ENCODE data around the gene MYEOV.
A peak's percentile ranks its signal among the peaks of the same experiment; 100 is the strongest.

The MYEOV gene

GRCh38 chr11:69301455-69302401 is 7.8 kb downstream of the MYEOV start:
- DNase-seq (ENCODE audit: low read depth) = peak; percentile 32

GRCh38 chr11:69302447-69303020 is 8.6 kb downstream of the MYEOV start:
- no peak for DNase-seq (ENCODE audit: low read depth)

DNA sequence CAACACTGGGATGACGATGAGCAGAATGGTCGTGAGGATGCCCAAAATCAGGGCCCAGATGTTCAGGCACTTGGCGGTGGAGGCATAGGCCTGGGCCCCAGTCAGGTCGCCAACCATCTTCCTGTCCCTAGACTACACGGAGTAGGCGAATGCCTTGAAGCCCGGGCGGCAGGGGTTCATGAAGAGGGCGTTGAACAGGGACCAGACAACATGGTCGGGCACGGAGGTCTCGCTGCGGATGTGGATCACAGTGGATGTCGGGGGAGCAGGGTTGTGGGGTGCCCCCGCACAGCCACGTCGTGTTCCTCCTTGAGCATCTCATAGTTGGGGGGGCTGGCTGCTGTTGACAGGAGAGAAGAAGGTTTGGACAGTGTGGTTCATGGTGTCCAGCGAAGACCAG is 9.5 kb downstream of the MYEOV start:
- no peak for DNase-seq (ENCODE audit: low read depth)

- DNase-seq (ENCODE audit: low read depth) = no peak
Observed at GRCh38 chr11:69304258-69304657, 10.3 kb downstream of the MYEOV start.

DNA sequence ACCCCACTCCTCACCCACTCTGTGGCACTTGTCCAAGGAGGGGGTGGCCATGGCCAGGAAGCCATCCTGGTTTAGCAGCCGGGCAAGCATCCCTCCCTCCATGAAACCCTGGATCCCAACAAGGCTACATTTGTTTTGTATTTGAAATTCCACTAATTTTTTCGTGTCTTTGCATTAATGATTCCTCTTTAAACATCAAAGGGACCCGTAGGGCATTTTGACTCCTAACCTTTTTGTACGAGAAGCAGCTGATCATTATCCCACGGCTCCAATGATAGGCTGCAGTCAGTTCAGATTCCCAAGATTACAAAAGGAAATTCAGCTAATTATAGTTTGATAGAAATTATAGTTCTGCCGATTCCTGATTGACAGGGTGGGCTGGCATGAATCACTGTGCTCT is 10.7 kb downstream of the MYEOV start:
- no peak for DNase-seq (ENCODE audit: low read depth)

- no peak for DNase-seq (ENCODE audit: low read depth)
Observed at GRCh38 chr11:69305885-69306540, 12.1 kb downstream of the MYEOV start.

GRCh38 chr11:69306821-69307220 is 12.9 kb downstream of the MYEOV start:
- DNase-seq (ENCODE audit: low read depth) = no peak

GRCh38 chr11:69307421-69307820 is 13.5 kb downstream of the MYEOV start:
- no peak for DNase-seq (ENCODE audit: low read depth)

- DNase-seq (ENCODE audit: low read depth) = no peak
Observed at GRCh38 chr11:69307871-69308431, 14.0 kb downstream of the MYEOV start.

GRCh38 chr11:69308491-69308911 is 14.5 kb downstream of the MYEOV start:
- no peak for DNase-seq (ENCODE audit: low read depth)

DNA sequence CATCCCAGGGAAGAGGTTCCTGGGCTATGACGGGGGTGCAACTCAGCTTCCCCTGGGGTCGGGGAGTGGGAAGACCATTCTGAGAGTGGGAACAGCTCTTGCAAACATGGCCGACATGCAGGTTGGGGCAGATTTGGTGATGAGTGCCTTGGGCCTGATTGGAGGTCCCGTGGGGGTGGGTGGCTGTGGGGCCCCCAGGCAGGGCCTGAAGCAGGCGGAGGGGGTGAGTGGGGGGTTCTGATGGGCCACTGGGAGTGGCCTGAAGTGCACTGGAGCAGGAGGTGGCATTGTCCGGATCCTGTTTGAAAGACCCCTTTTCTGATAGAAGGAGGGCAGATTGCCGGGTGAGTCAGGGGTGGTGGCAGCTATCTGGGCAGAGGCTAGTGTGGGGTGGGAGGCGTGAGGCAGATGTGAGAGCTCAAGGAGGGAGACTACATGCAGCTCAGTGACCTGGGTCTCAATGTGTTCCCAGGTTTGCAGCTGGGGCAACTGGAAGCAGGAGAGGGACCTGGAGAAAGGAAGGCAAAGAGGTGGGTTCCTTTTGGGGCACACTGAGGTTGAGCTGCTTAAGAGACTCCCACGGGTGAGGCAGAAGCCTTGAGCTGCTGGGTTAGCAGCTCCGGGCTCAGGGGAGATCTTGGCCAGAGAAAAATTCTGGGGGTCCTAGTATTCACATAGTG is 15.1 kb downstream of the MYEOV start:
- no peak for DNase-seq (ENCODE audit: low read depth)

DNA sequence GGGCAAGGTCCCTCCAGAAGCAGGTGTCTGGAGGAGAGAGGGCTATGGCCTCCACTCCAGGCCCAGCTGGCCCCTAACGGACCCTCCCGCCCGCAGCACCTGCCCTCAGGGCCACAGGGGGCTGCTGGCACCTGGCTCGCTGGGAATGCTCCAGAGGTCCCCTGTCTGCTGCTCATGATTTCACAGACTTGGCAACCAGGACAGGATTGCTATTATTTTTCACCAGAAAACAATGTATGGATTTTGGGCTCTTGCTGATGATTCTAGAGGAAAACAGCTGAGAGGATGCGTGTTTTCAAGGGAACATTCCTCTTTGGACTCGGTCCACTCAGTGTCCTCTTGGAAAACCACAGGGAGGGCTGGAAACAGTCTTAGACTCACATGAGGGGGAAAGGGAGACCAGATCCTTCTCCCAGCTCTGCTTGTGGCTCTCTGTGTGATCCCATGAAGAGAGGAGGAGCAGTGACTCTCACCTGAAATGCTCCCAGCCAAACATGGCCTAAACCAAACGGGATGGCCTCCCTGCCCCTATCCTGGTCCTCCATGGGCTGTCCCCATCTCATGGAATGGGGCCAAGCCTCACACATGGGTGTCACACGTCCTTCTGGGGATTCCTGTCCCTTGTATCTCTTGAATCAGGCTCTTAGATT is 15.8 kb downstream of the MYEOV start:
- DNase-seq (ENCODE audit: low read depth) = no peak

DNA sequence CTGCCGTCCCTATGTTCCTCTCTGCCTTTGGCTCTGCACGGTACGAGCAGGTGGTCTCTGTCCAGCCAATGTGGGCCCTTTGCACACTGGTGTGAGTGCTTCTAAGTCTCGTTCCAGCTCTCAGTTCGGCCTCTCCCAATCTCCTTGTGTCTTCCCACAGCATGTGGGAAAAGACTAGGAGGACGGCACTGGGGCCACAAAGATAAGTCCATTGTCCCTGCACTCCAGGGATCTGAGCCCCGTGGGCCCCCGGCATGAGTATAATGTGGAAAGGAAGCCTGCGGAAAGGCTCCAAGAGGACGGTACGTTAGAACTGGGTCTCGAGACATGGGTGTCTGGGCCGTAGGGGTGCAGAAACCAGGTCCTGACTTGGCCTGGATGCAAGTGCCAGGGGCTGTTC is 16.4 kb downstream of the MYEOV start:
- no peak for DNase-seq (ENCODE audit: low read depth)

DNA sequence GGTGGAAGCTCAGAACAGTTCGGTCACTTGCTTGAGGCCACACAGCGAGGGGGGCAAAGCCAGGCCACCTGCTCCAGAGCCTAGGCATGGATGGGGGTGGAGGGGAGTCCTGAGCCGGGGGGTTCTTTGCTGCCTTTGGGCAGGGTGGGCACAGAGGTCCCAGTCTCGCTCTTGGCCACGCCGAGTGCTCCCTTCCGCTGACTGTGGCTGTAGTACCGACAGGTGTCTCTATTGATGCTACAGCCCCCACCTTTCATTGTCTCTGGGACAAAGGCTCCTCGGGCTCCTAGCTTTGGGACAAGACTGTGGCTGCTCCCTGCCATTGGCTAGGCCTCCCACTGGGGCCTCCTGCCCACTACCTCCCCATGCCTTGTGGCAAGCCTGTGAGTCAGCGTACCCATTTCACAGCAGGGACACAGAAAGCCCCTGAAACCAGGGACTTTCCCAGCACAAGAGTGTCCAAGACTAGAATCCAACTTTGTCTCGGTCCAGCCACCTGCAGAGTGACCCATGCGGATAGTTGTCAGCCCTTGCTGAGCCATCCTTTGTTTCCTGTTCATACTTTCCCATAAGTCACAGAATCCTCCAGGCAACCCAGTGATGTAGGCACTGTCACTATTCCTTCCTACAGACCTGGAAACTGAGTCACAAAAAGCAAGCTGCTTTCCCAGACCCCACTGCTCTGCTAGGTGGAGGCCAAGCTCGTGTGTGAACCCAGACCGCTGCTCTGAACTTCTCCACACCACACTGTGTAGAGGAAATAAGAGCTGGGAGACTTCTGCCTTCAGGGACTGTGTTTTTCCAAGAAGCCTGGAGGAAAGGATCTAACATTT is 17.2 kb downstream of the MYEOV start:
- DNase-seq (ENCODE audit: low read depth) = no peak

DNA sequence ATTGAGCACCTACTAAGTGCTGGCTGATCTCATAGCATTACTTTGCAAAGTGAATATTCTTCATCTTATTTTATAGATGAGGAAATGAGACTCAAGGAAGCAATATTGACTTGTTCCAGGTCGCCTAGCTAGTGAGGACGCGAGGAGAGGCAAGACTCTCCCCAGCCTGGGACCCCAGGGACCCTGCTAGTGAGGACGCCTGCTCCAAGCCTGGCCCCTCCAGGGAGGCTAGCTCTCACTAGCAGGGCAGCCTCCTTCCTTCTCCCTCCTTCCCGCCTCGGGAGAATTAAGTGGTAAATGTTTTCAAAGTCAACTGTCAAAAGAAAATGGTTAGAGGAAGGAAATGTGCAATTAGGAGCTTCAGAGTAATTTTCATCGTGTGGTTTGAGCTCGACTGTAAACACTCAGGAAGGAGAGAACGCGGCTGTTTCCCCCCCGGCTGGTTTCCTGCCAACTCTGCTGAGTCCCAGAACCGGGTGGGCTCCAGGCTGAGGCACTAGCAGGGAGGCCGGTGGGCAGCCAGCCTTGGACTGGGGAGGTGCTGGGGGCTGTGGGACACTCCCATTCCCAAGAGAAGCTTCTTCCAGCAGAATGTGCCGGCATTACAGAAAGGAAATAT is 17.9 kb downstream of the MYEOV start:
- DNase-seq (ENCODE audit: low read depth) = no peak

DNA sequence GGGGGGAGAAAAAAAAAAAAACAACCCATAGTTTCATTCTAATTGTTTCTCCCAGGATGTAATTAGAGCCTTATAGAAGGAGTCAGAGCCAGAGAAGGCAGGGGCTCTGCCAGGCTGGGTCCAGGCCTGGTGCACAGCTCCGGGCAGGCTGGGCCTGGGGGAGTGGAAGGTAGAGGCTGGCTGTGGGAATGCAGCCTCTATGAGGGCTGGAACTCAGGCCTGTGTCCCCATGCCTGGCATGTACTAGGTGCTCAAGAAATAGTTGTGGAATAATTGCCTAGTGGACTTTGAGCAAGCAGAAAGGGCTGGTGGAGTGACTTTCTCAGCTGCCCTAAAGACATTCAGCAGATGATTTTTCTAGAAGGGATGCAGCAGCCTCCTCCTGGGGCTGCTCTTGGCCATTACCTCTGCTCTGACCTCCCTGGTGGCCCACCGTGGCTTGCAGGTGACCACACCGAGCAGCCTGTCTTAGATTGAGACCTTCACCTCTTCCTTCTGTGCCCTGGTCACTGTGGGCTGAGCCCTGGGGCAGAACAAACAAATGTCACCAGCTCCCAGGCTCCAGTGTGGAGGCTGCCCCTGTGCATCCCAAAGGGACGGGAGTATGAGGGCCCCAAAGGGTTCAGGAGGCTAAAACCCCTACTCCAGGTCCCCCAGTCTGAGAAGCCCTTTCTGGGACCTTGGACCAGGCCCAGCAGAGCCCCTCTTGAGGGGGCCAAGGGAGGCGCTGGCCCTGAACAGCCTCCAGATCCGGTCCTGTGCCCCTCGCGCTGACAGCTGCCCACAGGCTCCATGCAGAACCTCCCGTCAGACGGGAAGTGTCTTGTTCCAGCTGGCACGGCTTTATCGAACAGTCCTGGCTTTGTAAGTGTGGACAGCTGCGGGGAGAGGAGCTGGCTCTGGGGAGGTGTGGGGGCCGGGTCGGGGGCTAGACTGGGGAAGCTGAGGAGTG is 18.8 kb downstream of the MYEOV start:
- no peak for DNase-seq (ENCODE audit: low read depth)

DNA sequence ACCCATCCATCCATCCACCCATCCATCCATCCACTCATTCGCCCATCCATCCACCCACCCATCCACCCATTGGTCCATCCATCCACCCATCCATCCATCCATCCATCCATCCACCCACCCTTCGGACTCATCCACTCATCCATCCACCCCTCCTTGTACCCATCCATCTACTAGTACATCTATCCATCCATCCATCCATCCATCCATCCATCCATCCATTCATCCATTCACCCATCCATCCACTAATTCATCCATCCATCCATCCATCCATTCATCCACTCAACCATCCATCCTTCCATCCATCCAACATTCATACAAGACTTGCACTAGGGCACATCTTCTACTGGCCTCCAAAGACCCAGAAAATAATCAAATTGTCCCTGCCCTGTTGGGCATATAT is 20.0 kb downstream of the MYEOV start:
- DNase-seq (ENCODE audit: low read depth) = no peak

DNA sequence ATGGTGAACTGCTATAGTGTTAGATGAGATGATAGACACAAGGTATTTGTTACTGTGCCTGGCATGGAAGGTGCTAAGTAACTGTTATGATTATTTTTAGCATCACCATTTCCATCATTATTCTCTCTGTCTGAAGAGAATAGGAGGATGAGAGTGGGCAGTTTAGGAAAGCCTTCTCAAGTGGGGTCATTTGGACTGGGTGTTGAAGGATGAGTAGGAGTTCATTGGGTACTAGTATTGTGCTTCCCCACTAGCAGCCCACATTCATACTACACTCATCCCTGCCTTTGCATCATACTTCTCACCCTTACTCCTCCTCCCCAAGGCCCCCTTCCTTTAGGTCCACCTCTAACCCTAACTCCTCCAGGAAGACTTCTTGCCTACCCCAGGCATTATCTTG is 20.6 kb downstream of the MYEOV start:
- DNase-seq (ENCODE audit: low read depth) = no peak

GRCh38 chr11:69316956-69317355 is 23.0 kb downstream of the MYEOV start:
- no peak for DNase-seq (ENCODE audit: low read depth)
